Lower leg skin (tissue), 4 donors: ENCODE data around the gene TUSC2. TPM values are rescaled to one million over a fixed set of nuclear protein-coding genes. Genes with fewer than 3 reads are reported as not detected.

ENCODE experiments used
- DNase-seq, 2 donors: peaks; one replicate each; pipeline ENCODE4 v3.0.0-alpha.2; 2019; ENCODE audit warnings: low spot score in 2 of 2
- H3K4me3 ChIP-seq: fragments of 200-600 bp; sonication (generic); 2 replicates; pipeline ENCODE4 v1.5.1; 2017; ENCODE audit warnings: mild to moderate bottlenecking, low read depth; ENCODE audit not compliant: poor library complexity, severe bottlenecking
- CTCF ChIP-seq, 3 donors: fragments of 450-650 bp; IDR thresholded peaks; one replicate each; pipeline ENCODE4 v1.5.1; 2016; ENCODE audit warnings: antibody characterized with exemption in 3 of 3, mild to moderate bottlenecking in 3 of 3, moderate library complexity in 2 of 3
- POLR2A ChIP-seq, 2 donors: fragments of 450-650 bp; IDR thresholded peaks; one replicate each; pipeline ENCODE4 v1.6.1; 2016 to 2017; ENCODE audit warnings: antibody characterized with exemption in 2 of 2, mild to moderate bottlenecking in 1 of 2, moderate library complexity in 1 of 2
- WGBS, 2 donors: methylation state at CpG; one replicate each; pipeline ENCODE4 v1.1.5; 2018; 5-methylcytosine and 5-hydroxymethylcytosine counted together
- intact Hi-C: fragments of 100-400 bp; cut with DNase I; formaldehyde crosslinking; loops from one replicate; pipeline ENCODE4 v1.15.0; 2023; ENCODE audit warnings: low total_unique reads
- total RNA-seq, 4 donors: library from RNA; depleted of rRNA; stranded (reverse); fragments of >200 nt; gene quantifications; one replicate each; pipeline ENCODE4 v1.1.0, GENCODE V29; 2016

Gene TUSC2
- total RNA-seq, 4 donors from 2014 or later, result 13.1 to 24.2 (median 18.0) TPM

- intact Hi-C loops, result no loop called here
- TF ChIP-seq POLR2A (IDR thresholded peaks at IDR 0.05), result no peak
- no peak for TF ChIP-seq CTCF (IDR thresholded peaks at IDR 0.05)
- H3K4me3 ChIP-seq, result peak overlapping the region; percentile 73
- peak in 1 of 2 donors; percentile 16 for DNase-seq
- 68 to 72% methylated on average over 4 of the region's 4 CpGs for WGBS, 2 donors
These were observed 894 bp downstream of the TUSC2 start for GRCh38 chr3:50327129-50327528.

- intact Hi-C loops, result no loop called here
- no peak for DNase-seq
- H3K4me3 ChIP-seq, result no peak overlapping the region
- 89 to 91% methylated on average over 8 of the region's 8 CpGs for WGBS, 2 donors
- TF ChIP-seq POLR2A (IDR thresholded peaks at IDR 0.05) (no peak), CTCF (IDR thresholded peaks at IDR 0.05) (no peak)
These were observed 1.9 kb downstream of the TUSC2 start for GRCh38 chr3:50326182-50326541.

GRCh38 chr3:50325497-50326181 is 2.4 kb downstream of the TUSC2 start:
- WGBS, 2 donors, result 81 to 86% methylated on average over 10 to 11 of the region's 11 CpGs
- H3K4me3 ChIP-seq, result no peak overlapping the region
- no peak for TF ChIP-seq CTCF (IDR thresholded peaks at IDR 0.05)
- no peak for TF ChIP-seq POLR2A (IDR thresholded peaks at IDR 0.05)
- intact Hi-C loops, result no loop called here
- DNase-seq, result no peak

- WGBS, 2 donors, result 71 to 94% methylated on average over 2 of the region's 2 CpGs
These were observed 2.9 kb downstream of the TUSC2 start for GRCh38 chr3:50325113-50325480.

GRCh38 chr3:50324351-50325112 is 3.5 kb downstream of the TUSC2 start:
- WGBS, 2 donors, result 44 to 50% methylated on average over 4 of the region's 4 CpGs
- intact Hi-C loops, result no loop called here
- peak in 1 of 2 donors; percentile 60 for DNase-seq
- TF ChIP-seq POLR2A (IDR thresholded peaks at IDR 0.05), result no peak
- TF ChIP-seq CTCF (IDR thresholded peaks at IDR 0.05), result peak in 1 of 3 donors; percentile 59
- no peak overlapping the region for H3K4me3 ChIP-seq

More at GRCh38 chr3:50325113-50325480, 2.9 kb downstream of the TUSC2 start:
- DNase-seq, result no peak
- TF ChIP-seq CTCF (IDR thresholded peaks at IDR 0.05) (no peak), POLR2A (IDR thresholded peaks at IDR 0.05) (no peak)
- no peak overlapping the region for H3K4me3 ChIP-seq
- intact Hi-C loops, result no loop called here
